NCI-H1048 (cell line): ENCODE measurements around the gene GPR150.
"Not testable (repeated sequence)": the region's sequence is repeated elsewhere in the genome, so short reads cannot be mapped to it uniquely, and the experiment has no call there.

ENCODE experiments used
- DNase-seq: peaks from one replicate; lab custom pipeline; 2025; lab: John Stamatoyannopoulos, UW

Gene GPR150

GRCh38 chr5:95624368-95624767 lies 4.5 kb downstream of the GPR150 start:
- no peak for DNase-seq

- DNase-seq = no peak
Measured at GRCh38 chr5:95626701-95627100, 6.8 kb downstream of the GPR150 start.

GRCh38 chr5:95627971-95628810 lies 8.3 kb downstream of the GPR150 start:
- DNase-seq = no peak

GRCh38 chr5:95628933-95629332 lies 9.0 kb downstream of the GPR150 start:
- no peak for DNase-seq

DNA sequence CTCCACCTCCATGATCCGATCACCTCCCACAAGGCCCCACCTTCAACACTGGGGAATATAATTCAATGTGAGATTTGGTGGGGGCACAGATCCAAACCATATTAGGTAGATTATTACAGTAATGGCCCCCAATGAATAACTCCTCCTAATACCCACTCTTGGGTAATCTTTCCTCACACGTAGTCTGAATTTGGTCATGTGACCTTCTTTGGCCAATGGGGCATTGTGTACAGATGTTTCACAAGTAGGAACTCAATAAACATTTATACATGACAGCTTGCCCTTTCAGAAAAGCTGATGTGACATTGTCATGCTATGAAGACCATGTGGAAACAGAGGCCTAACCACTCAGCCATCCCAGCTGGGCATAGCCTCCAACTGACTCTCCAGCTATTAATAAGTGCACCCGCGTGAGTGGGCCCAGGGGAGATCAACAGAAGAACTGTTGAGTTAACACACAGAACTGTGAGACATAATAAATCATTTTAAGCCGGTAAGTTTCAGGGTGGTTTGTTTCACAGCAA lies 10.6 kb downstream of the GPR150 start:
- no peak for DNase-seq

GRCh38 chr5:95631255-95631958 lies 11.5 kb downstream of the GPR150 start:
- DNase-seq = no peak

GRCh38 chr5:95631991-95632675 lies 12.2 kb downstream of the GPR150 start:
- DNase-seq = no peak

DNA sequence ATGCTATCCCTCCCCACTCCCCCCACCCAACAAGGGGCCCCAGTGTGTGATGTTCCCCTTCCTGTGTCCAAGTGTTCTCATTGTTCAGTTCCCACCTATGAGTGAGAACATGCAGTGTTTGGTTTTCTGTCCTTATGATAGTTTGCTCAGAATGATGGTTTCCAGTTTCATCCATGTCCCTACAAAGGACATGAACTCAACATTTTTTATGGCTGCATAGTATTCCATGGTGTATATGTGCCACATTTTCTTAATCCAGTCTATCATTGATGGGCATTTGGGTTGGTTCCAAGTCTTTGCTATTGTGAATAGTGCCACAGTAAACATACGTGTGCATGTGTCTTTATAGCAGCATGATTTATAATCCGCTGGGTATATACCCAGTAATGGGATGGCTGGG lies 13.1 kb downstream of the GPR150 start:
- not testable (repeated sequence) for DNase-seq

DNA sequence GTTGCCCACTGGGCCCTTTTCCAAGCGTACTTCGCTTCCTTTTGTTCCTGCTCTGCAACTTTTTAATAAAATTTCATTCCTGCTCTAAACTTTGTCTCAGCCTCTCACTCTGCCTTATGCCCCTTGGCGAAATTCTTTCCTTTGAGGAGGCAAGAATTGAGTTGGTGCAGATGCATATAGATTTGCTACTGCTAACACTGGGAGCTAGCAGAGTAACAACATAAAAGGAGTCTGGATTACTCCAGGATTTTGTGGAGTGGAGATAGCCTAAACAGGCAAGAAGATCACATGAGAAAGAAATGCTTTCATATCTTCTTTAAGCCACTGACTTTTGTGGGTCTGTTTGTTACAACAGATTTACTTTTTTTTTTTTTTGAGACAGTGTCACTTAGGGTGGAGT lies 13.8 kb downstream of the GPR150 start:
- DNase-seq = no peak

GRCh38 chr5:95634081-95634480 lies 14.2 kb downstream of the GPR150 start:
- no peak for DNase-seq

DNA sequence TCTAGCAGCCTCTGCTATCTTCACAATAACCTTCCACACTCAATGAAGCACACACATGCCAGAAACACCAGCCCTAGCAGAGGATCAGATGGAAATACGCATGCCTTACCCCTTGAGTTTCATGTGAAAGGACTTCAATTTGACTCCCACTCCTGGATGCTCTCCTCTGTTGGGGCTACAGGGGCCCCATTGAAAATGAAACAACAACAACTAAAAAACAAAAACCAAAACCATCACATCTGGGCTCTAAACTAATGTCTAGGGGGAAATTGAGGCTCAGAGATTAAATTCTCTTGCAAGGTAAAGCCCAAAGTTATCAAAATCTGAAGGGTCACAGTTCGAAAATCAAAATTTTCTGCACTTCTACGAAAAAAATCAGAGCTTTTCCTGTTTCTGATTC lies 18.7 kb downstream of the GPR150 start:
- DNase-seq = no peak

GRCh38 chr5:95641741-95642220 lies 21.9 kb downstream of the GPR150 start:
- no peak for DNase-seq

DNA sequence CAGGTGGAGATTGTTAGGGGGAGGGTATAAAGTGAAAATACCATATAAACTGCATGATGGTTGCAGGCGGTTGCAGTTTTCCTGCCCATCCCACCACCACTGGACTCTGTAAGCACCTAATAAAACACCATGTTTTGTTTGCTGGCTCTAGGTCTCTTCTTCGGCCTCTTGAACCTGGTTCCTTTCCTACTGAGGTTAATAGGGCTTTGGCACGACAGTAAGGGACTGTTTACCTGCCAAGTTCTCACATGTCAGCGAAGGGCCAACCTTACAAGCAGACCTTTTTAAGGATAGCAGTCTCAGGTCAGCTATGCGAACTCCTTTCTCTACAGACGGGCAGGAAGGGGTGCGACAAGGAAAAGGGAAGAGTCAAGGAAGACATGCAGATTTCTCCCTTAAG lies 23.3 kb downstream of the GPR150 start:
- no peak for DNase-seq

DNA sequence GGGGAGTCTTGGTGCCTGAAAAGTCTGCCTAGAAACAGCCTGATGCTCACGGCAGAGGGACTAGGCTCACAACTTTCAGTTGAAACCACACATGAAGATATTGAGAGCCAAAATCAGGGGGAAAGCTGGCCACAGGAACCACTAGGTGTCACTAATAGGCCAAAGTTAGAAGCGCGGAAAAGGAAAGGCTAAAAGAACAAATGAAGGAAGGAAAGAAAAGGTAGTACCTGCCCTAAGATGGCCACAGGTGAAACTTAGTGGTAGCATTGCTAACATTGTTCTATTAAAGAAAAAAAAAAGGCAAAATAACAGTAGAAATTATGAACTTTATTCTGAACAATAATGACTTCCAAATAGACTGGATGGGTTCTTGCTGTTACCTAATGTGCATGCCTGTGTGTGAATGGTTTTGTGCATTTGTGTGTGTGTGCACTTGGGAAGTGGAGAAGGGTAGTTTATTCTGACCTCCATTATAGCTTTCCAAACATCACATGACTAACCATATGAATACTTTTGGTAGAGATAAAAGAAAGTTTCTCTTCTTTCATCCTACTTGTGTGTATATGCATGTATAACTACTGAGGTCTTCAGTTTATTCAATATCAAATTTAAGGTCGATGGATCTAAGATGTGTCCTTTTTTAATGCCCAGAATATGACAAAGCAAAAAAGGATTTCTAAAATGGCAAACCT lies 24.6 kb downstream of the GPR150 start:
- no peak for DNase-seq

DNA sequence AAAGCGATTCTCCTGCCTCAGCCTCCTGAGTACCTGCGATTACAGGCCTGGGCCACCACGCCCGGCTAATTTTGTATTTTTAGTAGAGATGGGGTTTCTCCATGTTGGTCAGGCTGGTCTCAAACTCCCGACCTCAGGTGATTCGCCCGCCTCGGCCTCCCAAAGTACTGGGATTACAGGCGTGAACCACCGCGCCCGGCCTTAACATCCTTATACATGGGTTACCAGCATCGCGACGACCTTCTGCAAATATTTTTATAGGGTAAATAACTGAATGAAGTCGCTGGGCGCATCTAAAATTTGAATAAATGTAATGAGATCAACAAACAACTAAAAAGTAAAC lies 26.3 kb downstream of the GPR150 start:
- DNase-seq = not testable (repeated sequence)

- DNase-seq = peak; percentile 91
Measured at GRCh38 chr5:95646569-95647431, 26.9 kb downstream of the GPR150 start, which contains the start of gene RFESD. TSS of gene RFESD (plus strand) at chr5:95646777. CDS start at chr5:95652272, 5,495 bp downstream.

DNA sequence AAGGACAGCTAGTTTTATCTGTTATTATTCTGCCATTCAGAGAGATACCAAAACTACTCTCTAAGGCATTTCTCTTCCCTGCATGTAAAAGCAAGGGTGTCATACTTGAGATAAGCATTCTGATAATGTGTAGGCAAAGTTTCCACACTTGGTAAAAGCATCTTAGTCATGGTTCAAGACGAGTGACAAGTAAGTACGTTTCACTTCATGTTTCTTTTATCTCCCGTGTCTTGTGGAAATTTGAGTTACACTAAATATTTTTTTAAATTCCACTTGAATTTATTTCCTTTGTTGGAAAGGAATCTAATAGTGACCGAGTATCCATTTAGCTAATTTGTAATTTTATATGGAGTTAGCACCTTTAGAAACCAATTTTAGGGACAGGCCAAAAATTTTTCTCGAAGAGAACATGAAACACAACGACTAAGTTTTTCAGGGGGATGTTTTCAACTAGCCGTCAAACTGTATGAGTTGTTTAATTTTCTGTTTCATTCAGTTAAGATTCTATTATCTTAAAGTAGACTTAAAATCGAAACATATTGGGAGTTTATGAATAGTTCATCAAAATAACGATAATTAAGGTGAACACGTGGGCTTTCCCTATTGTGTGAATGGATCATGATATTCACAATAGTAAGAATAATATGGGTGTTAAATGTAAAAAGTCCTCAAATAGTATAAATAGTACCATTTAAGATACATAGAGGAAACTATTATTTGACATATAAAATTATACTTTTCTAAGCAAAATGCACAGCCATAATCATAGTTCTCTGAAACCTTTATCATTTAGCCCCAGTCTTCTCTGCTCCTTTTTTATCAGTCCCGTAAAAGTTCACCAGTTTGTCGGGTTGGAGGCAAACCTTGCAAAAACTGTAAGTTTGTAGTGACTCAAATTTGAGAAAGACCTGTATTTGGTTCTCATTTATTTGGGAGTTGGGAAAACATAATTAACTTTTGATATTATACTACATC lies 28.3 kb downstream of the GPR150 start:
- no peak for DNase-seq

GRCh38 chr5:95649274-95649673 lies 29.4 kb downstream of the GPR150 start:
- no peak for DNase-seq

GRCh38 chr5:95649842-95650620 lies 30.1 kb downstream of the GPR150 start:
- no peak for DNase-seq
